Measurements from ENCODE around the gene SH3PXD2B. TPM values are rescaled to one million over a fixed set of nuclear protein-coding genes. Genes with fewer than 3 reads are reported as not detected.
"Not testable (repeated sequence)": the region's sequence is repeated elsewhere in the genome, so short reads cannot be mapped to it uniquely, and the experiment has no call there.

Gene SH3PXD2B
- polyA plus RNA-seq, 3 donors: 24.8 to 37.7 (median 35.0) TPM

DNA sequence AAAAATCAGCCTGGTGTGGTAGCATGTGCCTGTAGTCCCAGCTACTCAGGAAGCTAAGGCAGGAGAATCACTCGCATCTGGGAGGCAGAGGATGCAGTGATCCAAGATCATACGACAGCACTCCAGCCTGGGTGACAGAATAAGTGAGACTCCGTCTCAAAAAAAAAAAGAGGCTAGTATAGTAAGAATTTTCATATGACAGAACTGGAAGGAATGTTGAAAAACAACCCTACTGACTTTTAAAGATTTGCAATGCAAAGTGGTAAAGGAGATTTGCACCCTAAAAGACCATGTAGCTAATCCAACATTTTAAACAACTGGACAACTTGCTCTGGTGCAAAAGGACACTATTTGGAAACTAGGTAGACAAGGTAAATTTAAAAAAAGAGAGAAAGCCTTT, 58.1 kb downstream of the SH3PXD2B start:
- no peak for DNase-seq (ENCODE audit: extremely low read depth in 1 of 11, low read depth in 9 of 11, low spot score in 4 of 11)

GRCh38 chr5:172395483-172395882, 58.8 kb downstream of the SH3PXD2B start:
- DNase-seq (ENCODE audit: extremely low read depth in 1 of 11, low read depth in 9 of 11, low spot score in 4 of 11): no peak

- DNase-seq (ENCODE audit: extremely low read depth in 1 of 11, low read depth in 9 of 11, low spot score in 4 of 11): no peak
Observed at GRCh38 chr5:172389578-172390112, 64.7 kb downstream of the SH3PXD2B start.

- no peak for DNase-seq (ENCODE audit: extremely low read depth in 1 of 11, low read depth in 9 of 11, low spot score in 4 of 11)
Observed at GRCh38 chr5:172388246-172388733, 66.0 kb downstream of the SH3PXD2B start.

DNA sequence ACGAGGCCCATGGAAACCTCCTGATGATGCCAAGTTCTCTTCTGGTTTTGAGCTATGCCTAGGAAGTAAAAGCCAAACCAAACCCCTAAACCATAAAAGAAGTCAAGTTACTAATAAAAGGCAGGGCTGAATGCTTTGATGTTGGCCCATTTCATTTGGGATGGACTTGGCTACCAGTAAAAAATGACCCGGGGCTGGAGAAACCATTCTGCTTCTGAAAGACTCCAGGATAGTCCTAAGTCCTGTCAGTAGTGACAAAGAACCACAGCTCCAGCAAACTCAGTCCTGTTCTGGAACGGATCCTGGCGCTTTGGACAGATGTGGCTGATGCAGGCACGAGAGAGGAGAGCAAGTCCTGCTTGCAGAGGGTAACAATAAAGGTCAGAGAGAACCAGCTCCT, 68.6 kb downstream of the SH3PXD2B start:
- no peak for DNase-seq (ENCODE audit: extremely low read depth in 1 of 11, low read depth in 9 of 11, low spot score in 4 of 11)

DNA sequence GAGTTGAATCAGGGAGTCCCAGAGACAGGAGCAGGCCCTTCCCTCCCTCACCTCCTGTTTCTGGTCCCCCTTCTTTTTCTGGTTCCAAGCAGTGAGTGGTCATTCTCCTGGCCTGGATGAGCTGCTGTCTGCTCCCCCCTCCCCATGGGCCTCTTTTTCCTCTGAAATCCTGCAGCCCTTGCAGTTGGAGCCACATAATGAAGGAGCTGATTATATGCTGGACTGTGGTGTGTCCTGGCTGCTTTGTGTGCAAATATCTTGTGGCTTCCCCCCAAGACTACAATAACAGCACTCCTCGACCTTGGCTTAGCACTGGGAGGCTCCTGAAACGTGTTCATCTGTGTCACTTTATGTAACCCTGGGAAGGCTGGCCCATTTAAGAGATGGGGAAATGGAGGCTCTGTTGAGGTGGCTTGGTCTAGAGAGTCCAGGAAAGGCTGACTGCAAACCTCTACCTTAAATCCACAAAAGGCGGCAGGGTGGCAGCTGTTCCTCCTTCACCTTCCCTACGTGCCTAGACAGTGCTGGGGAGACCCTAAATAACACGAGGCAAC, 69.2 kb downstream of the SH3PXD2B start:
- no peak for DNase-seq (ENCODE audit: extremely low read depth in 1 of 11, low read depth in 9 of 11, low spot score in 4 of 11)

DNA sequence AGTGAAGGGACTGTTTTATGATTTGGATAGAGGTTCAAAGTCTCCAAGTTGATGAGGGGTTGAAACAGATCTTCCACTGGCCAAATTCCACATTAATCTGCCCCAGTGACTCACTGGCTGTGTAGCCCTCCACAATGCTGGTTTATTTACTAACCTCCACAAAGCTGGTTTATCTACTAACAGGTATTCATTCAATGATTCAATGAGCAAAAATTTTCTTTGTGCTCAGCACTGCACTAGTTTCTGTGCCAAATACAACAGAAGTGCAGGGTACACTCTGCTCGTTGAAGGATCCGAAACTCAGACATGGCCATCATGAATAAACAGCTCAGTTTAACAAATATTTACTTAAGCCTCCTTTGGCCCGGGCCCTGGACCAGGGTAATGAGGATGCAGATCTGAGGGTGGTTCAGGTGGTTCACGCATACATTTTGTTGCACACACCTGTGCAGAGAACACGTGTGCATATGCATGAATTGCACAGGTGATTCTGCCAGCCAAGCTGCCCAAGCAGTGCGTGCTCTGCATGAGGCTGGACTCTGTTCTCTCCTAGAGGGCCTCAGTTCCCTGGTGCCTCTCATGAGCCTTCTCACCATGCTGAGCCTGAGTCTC, 71.0 kb downstream of the SH3PXD2B start:
- no peak for DNase-seq (ENCODE audit: extremely low read depth in 1 of 11, low read depth in 9 of 11, low spot score in 4 of 11)

DNA sequence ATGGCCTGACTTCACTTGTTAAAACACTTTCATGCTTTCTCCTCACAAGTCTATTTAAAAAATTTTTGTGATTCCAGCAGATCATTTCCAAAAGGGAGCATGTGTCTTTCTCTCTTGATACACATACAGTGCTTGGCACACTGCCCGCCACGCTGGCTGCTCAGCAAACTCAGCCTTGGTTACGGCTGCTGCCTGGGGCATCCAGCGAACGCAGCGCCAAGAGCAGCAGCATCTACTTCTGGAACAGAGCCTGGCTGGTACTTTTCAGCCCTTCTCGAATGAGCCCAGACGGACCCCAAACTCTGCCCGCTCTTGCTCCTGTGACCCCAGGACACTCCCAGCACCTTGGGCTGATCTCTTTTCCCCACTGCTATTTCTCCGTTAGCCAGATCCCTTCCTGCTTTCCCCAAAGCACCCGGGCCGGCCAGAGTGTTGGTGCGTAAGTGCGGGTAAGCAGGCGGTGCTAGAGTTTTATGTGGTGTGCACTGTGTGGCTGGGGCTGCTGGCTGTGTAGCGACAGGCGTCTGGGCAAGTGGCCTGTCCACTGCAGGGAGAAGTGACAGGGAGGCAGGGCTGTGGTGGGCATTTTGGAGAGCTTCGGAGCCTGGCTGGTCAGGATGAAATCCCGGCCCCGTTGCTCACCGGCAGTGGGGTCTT, 73.2 kb downstream of the SH3PXD2B start:
- no peak for DNase-seq (ENCODE audit: extremely low read depth in 1 of 11, low read depth in 9 of 11, low spot score in 4 of 11)

- DNase-seq (ENCODE audit: extremely low read depth in 1 of 11, low read depth in 9 of 11, low spot score in 4 of 11): no peak
Observed at GRCh38 chr5:172380301-172380986, 73.9 kb downstream of the SH3PXD2B start.

- no peak for DNase-seq (ENCODE audit: extremely low read depth in 1 of 11, low read depth in 9 of 11, low spot score in 4 of 11)
Observed at GRCh38 chr5:172379481-172379880, 74.8 kb downstream of the SH3PXD2B start.

- no peak for DNase-seq (ENCODE audit: extremely low read depth in 1 of 11, low read depth in 9 of 11, low spot score in 4 of 11)
Observed at GRCh38 chr5:172377856-172378255, 76.5 kb downstream of the SH3PXD2B start.

DNA sequence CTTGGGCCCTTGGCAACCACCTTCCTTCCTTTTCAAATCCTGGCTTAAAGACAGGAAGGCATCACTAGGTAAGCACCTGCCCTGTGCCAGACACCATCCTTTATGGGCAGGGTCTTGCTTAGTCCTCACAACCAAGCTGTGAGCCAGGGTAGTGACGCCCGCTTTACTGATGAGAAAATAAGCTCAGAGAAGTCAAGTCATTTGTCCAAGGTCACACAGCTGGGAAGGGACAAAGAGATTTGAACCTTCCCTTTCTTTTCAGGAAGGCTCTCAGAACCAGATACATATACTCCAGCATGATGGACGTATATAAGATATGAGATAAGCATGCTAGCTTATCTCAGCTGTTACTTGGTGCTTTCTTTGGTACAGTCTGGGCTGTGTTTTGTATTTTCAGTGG, 76.9 kb downstream of the SH3PXD2B start:
- DNase-seq (ENCODE audit: extremely low read depth in 1 of 11, low read depth in 9 of 11, low spot score in 4 of 11): no peak

DNA sequence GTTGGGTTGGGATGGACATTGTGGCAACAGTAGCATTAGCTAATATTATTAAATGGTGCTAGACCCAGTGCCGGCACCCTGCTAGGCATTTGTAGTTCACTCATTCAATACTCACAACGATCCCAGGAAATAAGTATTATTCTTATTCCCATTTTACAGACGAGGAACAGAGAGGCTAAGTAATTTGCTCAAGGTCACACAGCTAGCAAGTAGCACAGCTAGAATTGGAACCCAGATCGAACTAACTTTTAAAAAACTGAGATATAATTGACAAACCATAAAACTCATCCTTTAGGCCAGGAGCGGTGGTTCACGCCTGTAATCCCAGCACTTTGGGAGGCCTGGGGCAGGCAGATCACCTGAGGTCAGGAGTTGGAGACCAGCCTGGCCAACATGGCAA, 79.5 kb downstream of the SH3PXD2B start:
- DNase-seq (ENCODE audit: extremely low read depth in 1 of 11, low read depth in 9 of 11, low spot score in 4 of 11): no peak

DNA sequence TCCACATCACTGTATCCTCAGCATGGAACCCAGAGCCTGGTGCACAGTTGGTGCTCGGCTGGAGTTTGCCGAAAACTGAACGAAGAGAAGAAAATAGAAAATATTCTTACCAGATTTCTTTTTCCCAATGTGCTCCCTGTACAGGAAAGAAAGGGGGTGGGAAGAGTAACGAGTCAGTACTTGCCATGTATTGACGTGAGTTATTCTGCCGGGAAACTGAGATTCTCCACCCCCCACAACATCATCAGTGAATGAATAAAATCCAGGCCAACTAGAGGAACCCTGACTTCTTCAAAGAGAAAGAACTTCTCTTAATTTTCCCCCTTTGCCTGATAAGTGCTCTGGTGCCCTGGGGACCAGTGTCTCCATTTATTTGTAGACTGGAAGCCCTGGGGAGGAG, 80.6 kb downstream of the SH3PXD2B start:
- no peak for DNase-seq (ENCODE audit: extremely low read depth in 1 of 11, low read depth in 9 of 11, low spot score in 4 of 11)

- DNase-seq (ENCODE audit: extremely low read depth in 1 of 11, low read depth in 9 of 11, low spot score in 4 of 11): no peak
Observed at GRCh38 chr5:172371684-172372083, 82.6 kb downstream of the SH3PXD2B start.

GRCh38 chr5:172370648-172371545, 83.4 kb downstream of the SH3PXD2B start:
- DNase-seq (ENCODE audit: extremely low read depth in 1 of 11, low read depth in 9 of 11, low spot score in 4 of 11): no peak

GRCh38 chr5:172370237-172370640, 84.1 kb downstream of the SH3PXD2B start:
- DNase-seq (ENCODE audit: extremely low read depth in 1 of 11, low read depth in 9 of 11, low spot score in 4 of 11): no peak

- not testable (repeated sequence) for DNase-seq (ENCODE audit: extremely low read depth in 1 of 11, low read depth in 9 of 11, low spot score in 4 of 11)
Observed at GRCh38 chr5:172368699-172369098, 85.6 kb downstream of the SH3PXD2B start.

All from renal cortex interstitium (tissue), 11 donors.